Stomach (tissue), 9 donors: ENCODE data around the gene LIMS2. TPM values are rescaled to one million over a fixed set of nuclear protein-coding genes. Genes with fewer than 3 reads are reported as not detected.

Experiments used
- DNase-seq, 2 donors: peaks; one replicate each; pipeline versions ENCODE4 v3.0.0 to v3.0.0-alpha.2; 2013 to 2019
- H3K27ac ChIP-seq, 5 donors: fragments of 200-600 bp in 4 of 5; sonication (generic) in 4 of 5; one replicate each; pipeline ENCODE4 v1.5.1; 2013 to 2019; ENCODE audit warnings: mild to moderate bottlenecking in 1 of 5, moderate library complexity in 1 of 5
- H3K27me3 ChIP-seq, 3 donors: fragments of 200-600 bp; sonication (generic); one replicate each; pipeline ENCODE4 v1.5.1; 2017 to 2019; ENCODE audit warnings: mixed run types in 1 of 3
- H3K36me3 ChIP-seq, 4 donors: fragments of 200-600 bp; sonication (generic); 1 replicate in 3 of 4; 2 replicates in 1 of 4; pipeline ENCODE4 v1.5.1; 2016 to 2019
- H3K4me1 ChIP-seq, 4 donors: fragments of 200-600 bp; sonication (generic); one replicate each; pipeline ENCODE4 v1.5.1; 2016 to 2019
- H3K4me3 ChIP-seq, 4 donors: fragments of 200-600 bp; sonication (generic) in 3 of 4; one replicate each; pipeline ENCODE4 v1.5.1; 2016 to 2019; ENCODE audit warnings: mild to moderate bottlenecking in 1 of 4
- H3K9me3 ChIP-seq, 4 donors: fragments of 200-600 bp; sonication (generic); one replicate each; pipeline ENCODE4 v1.5.1; 2016 to 2019
- EP300 ChIP-seq: sonication (generic); formaldehyde crosslinking; IDR thresholded peaks from one replicate; pipeline ENCODE4 v1.6.1; 2017; ENCODE audit warnings: antibody characterized with exemption
- POLR2A ChIP-seq, 4 donors: fragments of 450-650 bp; IDR thresholded peaks; one replicate each; pipeline ENCODE4 v1.6.1; 2016; ENCODE audit warnings: antibody characterized with exemption in 4 of 4, control low read depth in 2 of 4, mild to moderate bottlenecking in 1 of 4, moderate library complexity in 1 of 4
- POLR2AphosphoS5 ChIP-seq, 3 donors: sonication (generic); formaldehyde crosslinking; IDR thresholded peaks; one replicate each; pipeline ENCODE4 v1.6.1; 2016; ENCODE audit warnings: antibody characterized with exemption in 3 of 3
- WGBS, 5 donors: extraction: QIAGEN DNeasy Blood & Tissue Kit in 3 of 5; methylation state at CpG; one replicate each; pipeline versions ENCODE4 v1.1.5 to v1.1.7; 2013 to 2018; 5-methylcytosine and 5-hydroxymethylcytosine counted together
- intact Hi-C: fragments of 100-400 bp; cut with DNase I; formaldehyde crosslinking; loops from one replicate; pipeline ENCODE4 v1.15.1; 2023; ENCODE audit warnings: low total_unique reads
- polyA plus RNA-seq, 3 donors: library from polyadenylated mRNA; stranded (reverse); fragments of 200-250 nt; gene quantifications; one replicate each; pipeline ENCODE4 v1.2.3, GENCODE V29; 2013
- total RNA-seq, 5 donors: library from RNA; depleted of rRNA; stranded (reverse); fragments of >200 nt; gene quantifications; one replicate each; pipeline versions ENCODE4 v1.1.0 to v1.2.3, GENCODE V29; 2014 to 2016
- TF ChIP-seq, protein P1 (sequence below), 7 experiments: fragments of 450-650 bp in 4 of 7; fragments of 200-600 bp in 3 of 7; sonication (generic) in 3 of 7; IDR thresholded peaks; one replicate each; pipeline ENCODE4 v1.5.1; 2016 to 2019; ENCODE audit warnings: antibody characterized with exemption in 7 of 7, control low read depth in 2 of 7, mild to moderate bottlenecking in 1 of 7
- donor health status: healthy with polysubstance abuse.
- donor health status: Bipolar disorder and iron deficiency.
- donor health status: healthy.

Gene LIMS2
- total and polyA plus RNA-seq, 8 donors, result 30.3 to 94.1 (median 59.5) TPM

DNA sequence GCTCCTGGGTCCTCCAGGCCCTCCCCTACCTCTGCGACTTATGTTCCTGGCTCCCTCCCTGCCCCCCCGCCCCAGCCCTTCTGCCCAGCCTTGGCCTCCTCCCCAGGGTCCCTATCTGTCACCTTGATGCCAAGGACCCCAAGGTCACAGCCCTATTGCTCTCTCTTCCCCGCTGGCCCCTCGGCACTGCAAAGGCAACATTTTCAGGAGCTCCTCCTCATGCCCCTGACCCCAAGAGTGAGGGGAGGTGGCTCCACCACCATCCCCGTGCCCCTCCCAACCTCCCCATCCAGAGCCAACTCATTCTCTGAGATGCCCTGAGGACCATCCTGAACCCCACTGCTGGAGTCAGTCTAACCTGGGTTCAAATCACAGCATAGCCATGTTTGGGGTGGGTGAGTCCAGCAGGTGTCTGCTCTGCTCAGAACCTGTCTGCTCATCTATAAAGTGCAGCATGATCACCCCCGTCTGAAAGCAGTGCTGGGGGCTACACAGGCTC is 11.7 kb downstream of the LIMS2 start:
- no peaks in the 10 kb centered on the region for H3K36me3 ChIP-seq
- peak overlapping the region; percentile 36 to 43 (median 40) for H3K4me3 ChIP-seq
- H3K4me1 ChIP-seq, result peaks cover 19 to 79% (median 53%) of the 10 kb centered on the region in 4 donors
- peak overlapping the region in 4 of 5 donors; percentile 72 to 84 (median 76) for H3K27ac ChIP-seq
- H3K9me3 ChIP-seq, result no peaks in the 10 kb centered on the region
- no peak for DNase-seq
- TF ChIP-seq POLR2AphosphoS5 (IDR thresholded peaks at IDR 0.05) (no peak), POLR2A (IDR thresholded peaks at IDR 0.05) (no peak), EP300 (no peak)
- TF ChIP-seq, protein P1, sequence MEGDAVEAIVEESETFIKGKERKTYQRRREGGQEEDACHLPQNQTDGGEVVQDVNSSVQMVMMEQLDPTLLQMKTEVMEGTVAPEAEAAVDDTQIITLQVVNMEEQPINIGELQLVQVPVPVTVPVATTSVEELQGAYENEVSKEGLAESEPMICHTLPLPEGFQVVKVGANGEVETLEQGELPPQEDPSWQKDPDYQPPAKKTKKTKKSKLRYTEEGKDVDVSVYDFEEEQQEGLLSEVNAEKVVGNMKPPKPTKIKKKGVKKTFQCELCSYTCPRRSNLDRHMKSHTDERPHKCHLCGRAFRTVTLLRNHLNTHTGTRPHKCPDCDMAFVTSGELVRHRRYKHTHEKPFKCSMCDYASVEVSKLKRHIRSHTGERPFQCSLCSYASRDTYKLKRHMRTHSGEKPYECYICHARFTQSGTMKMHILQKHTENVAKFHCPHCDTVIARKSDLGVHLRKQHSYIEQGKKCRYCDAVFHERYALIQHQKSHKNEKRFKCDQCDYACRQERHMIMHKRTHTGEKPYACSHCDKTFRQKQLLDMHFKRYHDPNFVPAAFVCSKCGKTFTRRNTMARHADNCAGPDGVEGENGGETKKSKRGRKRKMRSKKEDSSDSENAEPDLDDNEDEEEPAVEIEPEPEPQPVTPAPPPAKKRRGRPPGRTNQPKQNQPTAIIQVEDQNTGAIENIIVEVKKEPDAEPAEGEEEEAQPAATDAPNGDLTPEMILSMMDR (IDR thresholded peaks at IDR 0.05), result no peak
- intact Hi-C loops, result no loop called here
- peaks cover 0 to 36% (median 14%) of the 10 kb centered on the region in 3 donors for H3K27me3 ChIP-seq
- 64 to 76% (median 67%) methylated on average over 5 to 6 of the region's 6 CpGs for WGBS, 5 donors

DNA sequence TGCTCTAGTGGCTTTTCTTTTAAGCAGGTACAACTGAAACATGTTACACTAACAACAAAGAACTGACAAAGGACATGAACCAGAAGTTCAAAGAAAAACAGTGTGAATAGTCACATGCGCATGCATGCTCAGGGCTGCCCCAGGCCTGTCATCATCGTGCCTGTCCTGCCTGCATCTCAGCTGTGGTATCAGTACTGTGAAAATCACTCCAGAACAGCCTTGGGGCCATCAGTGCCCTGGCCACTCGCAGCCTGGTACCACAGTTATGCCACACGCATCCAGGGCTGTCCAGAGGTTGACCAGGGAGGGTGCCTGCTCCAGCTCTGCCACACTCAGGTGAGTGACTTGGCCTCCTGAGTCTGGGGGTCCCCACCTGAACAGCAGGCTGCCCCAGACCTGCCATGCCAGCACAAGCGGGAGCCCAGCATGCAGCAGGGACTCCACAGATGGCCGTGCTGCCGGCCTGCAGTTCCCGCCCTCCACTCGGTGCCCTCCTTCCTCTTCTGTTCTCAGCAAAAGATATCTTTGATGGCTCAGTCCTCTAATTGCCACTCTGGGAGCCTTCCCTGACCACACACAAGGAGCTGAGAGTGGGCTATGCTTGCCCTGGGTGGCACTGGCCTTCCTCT is 12.3 kb downstream of the LIMS2 start:
- intact Hi-C loops, result no loop called here
- Histone ChIP-seq H3K27ac (peak overlapping the region in 4 of 5 donors; percentile 72 to 84 (median 76)), H3K4me3 (peak overlapping the region in 3 of 4 donors; percentile 3 to 42 (median 36)), H3K9me3 (no peaks in the 10 kb centered on the region), H3K36me3 (no peaks in the 10 kb centered on the region), H3K27me3 (peaks cover 0 to 36% (median 14%) of the 10 kb centered on the region in 3 donors), H3K4me1 (peaks cover 19 to 79% (median 57%) of the 10 kb centered on the region in 4 donors)
- 63 to 79% (median 76%) methylated on average over 8 to 9 of the region's 9 CpGs for WGBS, 5 donors
- TF ChIP-seq, protein P1 (IDR thresholded peaks at IDR 0.05), result no peak
- TF ChIP-seq POLR2AphosphoS5 (IDR thresholded peaks at IDR 0.05) (no peak), EP300 (no peak), POLR2A (IDR thresholded peaks at IDR 0.05) (no peak)
- DNase-seq, result no peak

DNA sequence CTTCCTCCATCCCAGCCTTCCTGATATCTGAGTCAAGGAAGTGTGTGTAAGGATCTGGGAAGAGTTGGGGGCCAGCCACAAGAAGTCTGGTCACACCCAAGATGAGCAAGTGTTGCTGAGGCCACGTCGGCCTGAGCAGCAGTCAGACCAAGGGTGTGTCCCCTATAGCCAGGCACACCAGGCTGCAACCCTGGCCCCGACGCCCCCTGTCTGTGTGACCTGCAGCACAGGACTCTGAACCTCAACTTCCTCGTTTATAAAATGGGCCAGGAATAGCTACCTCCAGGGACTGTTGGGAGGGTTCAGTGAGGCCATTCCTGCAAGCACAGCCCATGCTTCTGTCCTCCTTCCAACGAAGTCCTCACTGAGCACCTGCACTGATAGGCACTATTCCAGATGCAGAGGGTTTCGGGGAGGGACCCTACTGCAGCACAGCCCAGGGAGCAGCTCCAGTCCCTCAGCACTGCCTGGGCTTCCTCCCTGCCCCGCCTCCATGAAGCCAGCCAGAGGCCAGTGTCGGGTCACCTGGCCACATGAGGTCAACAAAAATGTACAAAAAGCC is 13.3 kb downstream of the LIMS2 start:
- 37 to 54% (median 47%) methylated on average over 9 of the region's 9 CpGs for WGBS, 5 donors

DNA sequence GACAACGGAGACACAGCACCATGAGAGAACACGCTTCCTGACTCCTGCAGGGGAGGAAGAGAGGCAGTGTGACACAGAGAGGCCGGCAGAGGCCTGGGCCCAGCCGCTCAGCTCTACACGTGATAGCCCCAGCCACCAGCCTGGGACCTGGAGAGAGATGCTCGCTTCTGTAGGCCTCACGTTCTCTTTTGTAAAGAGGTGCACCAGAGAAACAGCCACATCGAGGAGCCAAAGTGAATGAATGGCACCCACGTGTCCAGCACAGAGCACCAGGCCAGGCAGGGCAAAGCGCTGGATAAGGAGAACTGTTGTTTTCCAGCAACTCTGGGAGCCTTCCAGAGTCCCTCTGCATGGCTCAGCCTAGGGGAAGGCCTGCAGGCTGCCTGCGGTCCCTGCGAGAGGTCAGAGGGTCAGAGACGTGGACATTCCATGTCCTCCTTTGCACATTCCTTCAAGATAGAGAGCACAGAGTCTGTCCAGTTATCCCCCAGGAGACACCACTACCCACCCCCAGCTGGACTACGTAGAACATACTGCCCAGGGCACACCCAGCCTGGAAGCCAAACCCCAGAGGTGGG is 14.2 kb downstream of the LIMS2 start:
- peak overlapping the region in 4 of 5 donors; percentile 68 to 90 (median 83) for H3K27ac ChIP-seq
- WGBS, 5 donors, result 71 to 88% (median 87%) methylated on average over 10 to 14 of the region's 14 CpGs
- H3K4me1 ChIP-seq, result peaks cover 19 to 88% (median 67%) of the 10 kb centered on the region in 4 donors

More for the DNA sequence above, 13.3 kb downstream of the LIMS2 start:
- H3K27ac ChIP-seq, result peak overlapping the region in 4 of 5 donors; percentile 68 to 90 (median 83)
- peaks cover 0 to 8% (median 3%) of the 10 kb centered on the region in 4 donors for H3K36me3 ChIP-seq
- H3K4me1 ChIP-seq, result peaks cover 19 to 85% (median 62%) of the 10 kb centered on the region in 4 donors
- no peaks in the 10 kb centered on the region for H3K9me3 ChIP-seq
- H3K27me3 ChIP-seq, result peaks cover 0 to 36% (median 14%) of the 10 kb centered on the region in 3 donors
- intact Hi-C loops, result no loop called here
- TF ChIP-seq, protein P1 (IDR thresholded peaks at IDR 0.05), result no peak
- TF ChIP-seq EP300, result no peak
- TF ChIP-seq POLR2AphosphoS5 (IDR thresholded peaks at IDR 0.05), result no peak
- TF ChIP-seq POLR2A (IDR thresholded peaks at IDR 0.05), result no peak
- H3K4me3 ChIP-seq, result no peak overlapping the region
- DNase-seq, result no peak

More for the DNA sequence above, 14.2 kb downstream of the LIMS2 start:
- intact Hi-C loops, result no loop called here
- Histone ChIP-seq H3K27me3 (peaks cover 0 to 36% (median 14%) of the 10 kb centered on the region in 3 donors), H3K36me3 (peaks cover 0 to 13% (median 4%) of the 10 kb centered on the region in 4 donors), H3K4me3 (no peak overlapping the region), H3K9me3 (no peaks in the 10 kb centered on the region)
- TF ChIP-seq EP300 (no peak), POLR2A (IDR thresholded peaks at IDR 0.05) (no peak), POLR2AphosphoS5 (IDR thresholded peaks at IDR 0.05) (no peak)
- TF ChIP-seq, protein P1 (IDR thresholded peaks at IDR 0.05), result no peak
- no peak for DNase-seq
